IgD-negative memory B cell (primary cell): ENCODE results near the gene HORMAD2. TPM values are rescaled to one million over a fixed set of nuclear protein-coding genes. Genes with fewer than 3 reads are reported as not detected.
A peak's percentile ranks its signal among the peaks of the same experiment; 100 is the strongest.
"Not testable (repeated sequence)": the region's sequence is repeated elsewhere in the genome, so short reads cannot be mapped to it uniquely, and the experiment has no call there.

Experiments
- H3K27ac Mint-ChIP-seq, 3 donors: one replicate each; pipeline ENCODE4 v1.8.0; 2020 to 2022; ENCODE audit warnings: mild to moderate bottlenecking in 3 of 3, mixed read lengths in 3 of 3, moderate library complexity in 1 of 3
- H3K27me3 Mint-ChIP-seq: one replicate; pipeline ENCODE4 v1.8.0; 2021; ENCODE audit warnings: mixed read lengths
- H3K36me3 Mint-ChIP-seq: one replicate; pipeline ENCODE4 v1.8.0; 2020; ENCODE audit warnings: mild to moderate bottlenecking, mixed read lengths
- H3K4me1 Mint-ChIP-seq, 3 donors: one replicate each; pipeline ENCODE4 v1.8.0; 2020 to 2022; ENCODE audit warnings: mixed read lengths in 3 of 3, mild to moderate bottlenecking in 1 of 3
- H3K4me3 Mint-ChIP-seq, 4 donors: one replicate each; pipeline ENCODE4 v1.8.0; 2020 to 2022; ENCODE audit warnings: mild to moderate bottlenecking in 4 of 4, mixed read lengths in 4 of 4, moderate library complexity in 3 of 4
- H3K9me3 Mint-ChIP-seq, 3 donors: one replicate each; pipeline ENCODE4 v1.8.0; 2020 to 2021; ENCODE audit warnings: mixed read lengths in 3 of 3, mild to moderate bottlenecking in 1 of 3
- polyA plus RNA-seq: library from polyadenylated mRNA; unstranded; fragments of 300-500 nt; fragmentation: Illumina TruSeq; gene quantifications from one replicate; pipeline ENCODE4 v1.2.3, GENCODE V29; 2021

HORMAD2 gene
- polyA plus RNA-seq, 1 donor from 2014 or later: not detected

GRCh38 chr22:30192427-30192826 lies 112.2 kb downstream of the HORMAD2 start:
- peak overlapping the region in 2 of 4 donors; percentile 47 to 75 for H3K4me3 Mint-ChIP-seq
- H3K27ac Mint-ChIP-seq: peak overlapping the region in 1 of 3 donors; percentile 50
- no peaks in the 10 kb centered on the region for H3K36me3 Mint-ChIP-seq
- H3K4me1 Mint-ChIP-seq: peaks cover 21 to 40% (median 35%) of the 10 kb centered on the region in 3 donors
- H3K27me3 Mint-ChIP-seq: peaks cover 6% of the 10 kb centered on the region
- no peaks in the 10 kb centered on the region for H3K9me3 Mint-ChIP-seq

DNA sequence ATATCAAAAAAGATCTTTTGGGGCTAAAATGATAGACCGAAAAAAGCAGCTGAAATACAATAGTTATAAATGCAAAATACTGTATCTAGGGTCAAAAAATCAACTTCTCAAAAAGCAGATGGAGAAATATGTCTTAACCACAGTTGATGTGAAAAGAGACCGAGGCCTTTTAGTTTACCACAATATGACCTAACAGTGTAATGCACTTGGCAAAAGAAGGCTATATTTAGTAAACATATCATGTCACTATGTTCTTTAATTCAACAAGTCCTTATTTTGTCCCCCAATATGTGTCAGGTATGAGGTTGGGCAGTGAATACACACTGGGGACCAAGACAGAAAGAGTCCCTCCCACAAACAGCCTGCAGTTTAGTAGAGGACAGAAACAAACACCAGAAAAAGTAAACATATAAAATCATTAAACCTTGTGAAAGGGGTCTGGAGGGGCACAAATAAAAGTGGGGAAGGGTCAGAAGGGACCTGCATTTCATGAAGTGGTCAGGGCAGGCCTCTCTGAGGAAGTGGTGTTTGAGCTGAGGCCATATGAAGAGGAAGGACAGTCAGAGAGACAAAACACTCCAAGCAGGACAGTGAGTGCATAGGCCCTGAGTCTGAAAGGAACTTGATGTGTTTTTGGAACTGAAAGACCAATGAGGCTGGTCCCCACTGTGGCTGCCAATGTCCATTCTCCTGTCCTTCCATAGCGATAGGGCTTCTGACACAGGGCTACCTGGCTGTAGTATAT lies 112.9 kb downstream of the HORMAD2 start:
- Mint-ChIP-seq H3K4me1 (peaks cover 21 to 41% (median 36%) of the 10 kb centered on the region in 3 donors), H3K4me3 (peak overlapping the region in 1 of 4 donors; percentile 20), H3K27me3 (peaks cover 6% of the 10 kb centered on the region), H3K27ac (no peak overlapping the region), H3K9me3 (no peaks in the 10 kb centered on the region), H3K36me3 (no peaks in the 10 kb centered on the region)

DNA sequence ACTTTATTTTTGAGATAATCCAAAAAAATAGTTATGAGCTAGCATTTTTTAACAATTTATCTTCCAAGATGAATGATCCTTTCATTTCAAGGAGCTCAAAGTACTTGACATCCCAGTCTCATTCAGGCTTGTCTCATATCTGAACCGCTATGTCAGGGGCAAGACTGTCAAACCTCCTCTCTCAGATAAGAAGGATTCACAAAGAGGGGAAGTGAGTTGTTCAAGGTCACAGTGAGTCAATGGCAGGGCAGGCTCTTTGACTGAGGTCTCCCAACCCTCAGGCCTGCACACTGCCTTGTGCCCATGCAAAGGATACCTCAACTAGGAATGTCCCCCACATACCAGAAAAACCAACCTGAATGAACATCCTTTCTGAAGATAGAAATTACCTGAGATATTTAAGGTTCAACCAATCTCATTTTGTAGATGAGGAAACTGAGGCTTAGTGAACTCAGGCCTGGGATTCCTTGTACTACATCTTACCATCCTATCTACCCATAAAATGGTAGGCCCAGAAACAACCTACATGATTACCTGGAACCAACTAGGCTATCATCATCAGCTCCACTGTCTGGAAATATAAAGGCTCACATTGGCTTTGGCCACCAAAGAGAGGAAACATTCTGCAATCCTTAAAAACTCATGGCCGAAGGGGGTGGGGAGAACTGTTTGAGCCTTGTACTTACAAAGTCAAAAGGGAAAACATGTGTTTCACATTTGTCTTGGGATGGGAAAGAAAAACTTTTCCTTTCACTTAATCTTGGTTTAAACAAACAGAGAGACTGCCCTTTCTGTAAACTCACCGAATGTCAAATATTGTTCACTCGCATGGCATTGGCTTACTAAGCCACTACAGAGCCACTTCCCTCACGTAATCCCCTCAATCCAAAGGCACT lies 115.2 kb downstream of the HORMAD2 start:
- Mint-ChIP-seq H3K27ac (no peak overlapping the region), H3K36me3 (no peaks in the 10 kb centered on the region), H3K9me3 (no peaks in the 10 kb centered on the region), H3K27me3 (no peaks in the 10 kb centered on the region), H3K4me3 (peak overlapping the region in 1 of 4 donors; percentile 63), H3K4me1 (peaks cover 21 to 40% (median 37%) of the 10 kb centered on the region in 3 donors)

GRCh38 chr22:30196141-30196879 lies 116.0 kb downstream of the HORMAD2 start:
- Mint-ChIP-seq H3K4me1 (peaks cover 20 to 33% (median 32%) of the 10 kb centered on the region in 3 donors), H3K9me3 (peaks cover 0 to 1% (median 0%) of the 10 kb centered on the region in 3 donors), H3K36me3 (no peaks in the 10 kb centered on the region), H3K27ac (no peak overlapping the region), H3K27me3 (no peaks in the 10 kb centered on the region), H3K4me3 (peak overlapping the region in 2 of 4 donors; percentile 12 to 90)

GRCh38 chr22:30196880-30197336 lies 116.6 kb downstream of the HORMAD2 start:
- Mint-ChIP-seq H3K9me3 (peaks cover 0 to 1% (median 0%) of the 10 kb centered on the region in 3 donors), H3K27ac (no peak overlapping the region), H3K36me3 (no peaks in the 10 kb centered on the region), H3K4me3 (peak overlapping the region in 2 of 4 donors; percentile 12 to 90), H3K4me1 (peaks cover 19 to 33% (median 31%) of the 10 kb centered on the region in 3 donors), H3K27me3 (no peaks in the 10 kb centered on the region)

DNA sequence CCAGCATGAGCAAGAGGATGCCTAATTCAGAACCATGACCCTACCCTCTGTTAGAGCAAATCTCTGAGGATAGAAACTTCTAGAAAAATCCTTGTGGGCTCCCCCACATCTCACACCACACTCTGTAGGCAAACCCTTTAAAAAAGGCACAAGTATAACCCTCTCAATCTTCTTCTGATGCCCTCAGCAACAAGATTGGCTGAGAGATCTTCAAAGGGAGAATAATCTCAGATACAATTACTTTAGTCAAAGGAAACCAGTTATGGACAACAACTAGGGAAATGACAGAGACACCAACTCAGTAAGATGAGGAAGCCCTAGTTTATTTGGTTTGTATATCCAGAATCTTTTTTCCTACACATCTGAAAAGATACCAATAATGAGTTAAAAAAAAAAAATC lies 117.1 kb downstream of the HORMAD2 start:
- H3K4me3 Mint-ChIP-seq: peak overlapping the region in 1 of 4 donors; percentile 4
- H3K27ac Mint-ChIP-seq: no peak overlapping the region
- H3K27me3 Mint-ChIP-seq: no peaks in the 10 kb centered on the region
- peaks cover 0 to 1% (median 0%) of the 10 kb centered on the region in 3 donors for H3K9me3 Mint-ChIP-seq
- peaks cover 14 to 28% (median 26%) of the 10 kb centered on the region in 3 donors for H3K4me1 Mint-ChIP-seq
- no peaks in the 10 kb centered on the region for H3K36me3 Mint-ChIP-seq

DNA sequence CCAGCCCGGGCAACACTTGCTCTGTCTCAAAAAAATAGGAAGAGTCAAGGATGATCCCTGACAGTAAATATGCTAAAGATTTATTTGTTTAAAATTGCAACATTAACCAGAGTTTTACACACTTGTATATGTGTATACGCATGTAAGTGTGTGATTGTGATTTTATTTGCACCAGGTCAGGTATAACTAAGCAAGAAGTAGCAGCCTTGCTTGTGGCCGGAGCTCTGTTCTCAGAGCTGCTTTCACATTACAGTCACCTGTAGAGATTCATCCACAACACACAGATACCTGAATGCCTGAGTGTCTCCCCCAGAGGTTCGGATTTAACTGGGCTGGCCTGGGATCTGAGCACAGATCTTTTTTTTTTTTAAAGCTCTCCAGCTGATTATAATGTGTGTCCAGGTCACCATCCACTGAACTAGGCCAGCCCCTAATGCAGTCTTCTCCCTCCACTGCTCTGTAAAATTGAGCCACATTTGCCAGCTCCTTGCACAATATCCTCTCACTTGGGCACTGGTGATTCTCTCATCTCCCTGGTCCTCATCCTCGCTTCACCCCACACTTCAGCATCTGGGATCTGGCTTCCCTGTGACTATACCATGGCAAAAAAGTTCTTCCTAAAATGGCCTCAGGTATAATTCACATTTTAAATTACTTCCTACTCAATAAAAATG lies 118.0 kb downstream of the HORMAD2 start:
- Mint-ChIP-seq H3K27ac (no peak overlapping the region), H3K4me3 (no peak overlapping the region), H3K9me3 (peaks cover 0 to 1% (median 0%) of the 10 kb centered on the region in 3 donors), H3K27me3 (no peaks in the 10 kb centered on the region), H3K36me3 (no peaks in the 10 kb centered on the region), H3K4me1 (peaks cover 5 to 23% (median 22%) of the 10 kb centered on the region in 3 donors)

DNA sequence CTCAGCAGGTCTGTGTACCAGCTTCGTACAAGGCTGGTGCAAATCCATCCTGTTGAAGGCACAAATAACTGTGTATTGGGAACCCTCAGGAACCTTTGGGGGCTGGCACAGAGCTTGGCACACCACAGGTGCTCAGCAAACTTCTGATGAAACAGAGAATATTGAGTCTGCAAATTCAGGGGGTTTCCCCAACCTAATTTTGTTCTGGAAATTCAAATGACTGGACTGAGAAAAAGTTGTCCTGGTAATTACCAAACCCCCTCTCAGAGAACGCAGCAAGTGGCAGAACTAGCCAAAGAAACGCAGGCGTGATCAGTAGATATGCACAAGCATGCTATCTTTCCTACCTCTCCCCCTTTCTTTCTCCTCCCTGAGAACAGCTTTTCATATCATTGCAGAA lies 118.7 kb downstream of the HORMAD2 start:
- Mint-ChIP-seq H3K4me1 (peaks cover 5 to 25% (median 20%) of the 10 kb centered on the region in 3 donors), H3K27ac (no peak overlapping the region), H3K4me3 (no peak overlapping the region), H3K9me3 (peaks cover 0 to 1% (median 0%) of the 10 kb centered on the region in 3 donors), H3K27me3 (no peaks in the 10 kb centered on the region), H3K36me3 (no peaks in the 10 kb centered on the region)

GRCh38 chr22:30200905-30201304 lies 120.6 kb downstream of the HORMAD2 start:
- H3K4me1 Mint-ChIP-seq: peaks cover 5 to 17% (median 14%) of the 10 kb centered on the region in 3 donors
- H3K27ac Mint-ChIP-seq: peak overlapping the region in 1 of 3 donors; percentile 27
- not testable (repeated sequence) for H3K27me3 Mint-ChIP-seq, H3K4me3 Mint-ChIP-seq, H3K9me3 Mint-ChIP-seq, H3K36me3 Mint-ChIP-seq

DNA sequence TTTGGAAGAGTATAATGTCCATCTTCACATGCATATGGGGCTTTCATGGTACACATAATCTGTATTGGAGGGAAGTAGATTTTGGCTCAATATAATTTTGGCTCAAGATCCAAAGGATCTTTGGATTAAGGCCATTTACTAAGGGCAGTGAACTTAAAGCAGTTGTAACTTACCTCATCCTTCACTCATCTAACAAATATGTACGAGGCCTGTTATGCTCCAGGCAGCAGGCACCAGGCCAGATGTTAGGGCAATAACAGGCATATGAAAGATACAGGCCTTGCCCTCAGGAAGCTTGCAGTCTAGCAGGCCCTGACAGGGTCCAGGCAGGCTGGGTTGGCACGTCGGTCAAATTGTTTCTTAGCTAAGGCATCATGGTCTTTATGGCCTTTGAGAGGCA lies 121.7 kb downstream of the HORMAD2 start:
- Mint-ChIP-seq H3K4me1 (peaks cover 0 to 7% (median 6%) of the 10 kb centered on the region in 3 donors), H3K4me3 (no peak overlapping the region), H3K36me3 (no peaks in the 10 kb centered on the region)

GRCh38 chr22:30202531-30203006 lies 122.3 kb downstream of the HORMAD2 start:
- peaks cover 0 to 1% (median 0%) of the 10 kb centered on the region in 3 donors for H3K9me3 Mint-ChIP-seq
- H3K4me3 Mint-ChIP-seq: no peak overlapping the region
- peaks cover 0 to 6% (median 5%) of the 10 kb centered on the region in 3 donors for H3K4me1 Mint-ChIP-seq
- no peak overlapping the region for H3K27ac Mint-ChIP-seq
- no peaks in the 10 kb centered on the region for H3K27me3 Mint-ChIP-seq
- no peaks in the 10 kb centered on the region for H3K36me3 Mint-ChIP-seq

More for the DNA sequence above, 121.7 kb downstream of the HORMAD2 start:
- Mint-ChIP-seq H3K27ac (no peak overlapping the region), H3K27me3 (no peaks in the 10 kb centered on the region), H3K9me3 (peaks cover 0 to 1% (median 0%) of the 10 kb centered on the region in 3 donors)

- H3K4me1 Mint-ChIP-seq: peaks cover 0 to 5% (median 0%) of the 10 kb centered on the region in 3 donors
- peaks cover 0 to 1% (median 0%) of the 10 kb centered on the region in 3 donors for H3K9me3 Mint-ChIP-seq
- peaks cover 2% of the 10 kb centered on the region for H3K27me3 Mint-ChIP-seq
- no peaks in the 10 kb centered on the region for H3K36me3 Mint-ChIP-seq
- H3K4me3 Mint-ChIP-seq: no peak overlapping the region
- H3K27ac Mint-ChIP-seq: no peak overlapping the region
These were observed 123.9 kb downstream of the HORMAD2 start for GRCh38 chr22:30204015-30204741.

DNA sequence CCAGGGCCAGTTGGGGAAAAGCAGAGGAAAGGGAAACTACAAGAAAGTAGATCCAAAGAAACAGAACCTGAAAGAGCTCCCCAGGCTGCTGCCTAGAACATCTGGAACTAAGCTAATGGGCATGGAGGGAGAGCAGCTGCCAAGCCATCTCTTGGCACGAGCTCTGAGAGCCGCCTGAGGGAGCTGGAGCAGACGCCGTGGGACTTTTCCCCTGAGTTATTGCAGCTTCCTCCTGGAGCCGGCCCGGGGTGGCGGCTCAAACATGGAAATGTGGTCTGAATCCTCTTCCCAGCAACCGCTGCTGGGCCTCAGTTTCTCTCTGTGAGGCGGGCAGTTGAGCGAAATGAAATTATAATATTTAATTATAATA lies 124.5 kb downstream of the HORMAD2 start:
- Mint-ChIP-seq H3K27ac (no peak overlapping the region), H3K36me3 (no peaks in the 10 kb centered on the region), H3K9me3 (peaks cover 0 to 1% (median 0%) of the 10 kb centered on the region in 3 donors), H3K27me3 (peaks cover 2% of the 10 kb centered on the region), H3K4me1 (peaks cover 0 to 2% (median 0%) of the 10 kb centered on the region in 3 donors), H3K4me3 (no peak overlapping the region)
